ENCODE results near the gene CACNA1B. TPM values are rescaled to one million over a fixed set of nuclear protein-coding genes. Genes with fewer than 3 reads are reported as not detected.

The CACNA1B gene
- total and polyA plus RNA-seq, 2 donors (not counting 1 experiment from before 2014, with no cell fraction given) = 0.15 TPM; not detected in 1

- Mint-ChIP-seq H3K27me3 (peaks cover 33% of the 10 kb centered on the region), H3K9me3 (ENCODE audit: insufficient read depth) (no peaks in the 10 kb centered on the region), H3K4me3 (no peak overlapping the region), H3K4me1 (no peaks in the 10 kb centered on the region), H3K27ac (no peak overlapping the region)
- intact Hi-C loops (cut with micrococcal nuclease) = no loop called here
- 91% methylated on average over 5 of the region's 5 CpGs for WGBS (ENCODE audit: insufficient coverage)
- Histone ChIP-seq H3K27ac (ENCODE audit: low read length in 2 of 2) (no peak overlapping the region), H3K79me2 (ENCODE audit: control insufficient read depth, insufficient read depth, low read length) (no peaks in the 10 kb centered on the region), H3K4me3 (ENCODE audit: control extremely low read depth in 1 of 5, extremely low read depth in 1 of 5, insufficient read depth in 1 of 5, low read depth in 2 of 5, low read length in 4 of 5) (no peak overlapping the region), H2AFZ (ENCODE audit: insufficient read depth, low read depth, low read length, poor library complexity, severe bottlenecking) (no peak overlapping the region), H3K9ac (ENCODE audit: low read length) (no peak overlapping the region), H3K4me2 (replicated peaks; ENCODE audit: low read depth, low read length, poor library complexity, severe bottlenecking) (no peak overlapping the region), H3K9me3 (ENCODE audit: control extremely low read depth in 1 of 3, control insufficient read depth in 2 of 3, insufficient read depth in 1 of 3, low read length in 2 of 3) (peaks cover 0 to 9% (median 0%) of the 10 kb centered on the region in 3 donors), H3K36me3 (replicated peaks in 1 of 2; ENCODE audit: control extremely low read depth in 1 of 2, control insufficient read depth in 1 of 2, extremely low read depth in 1 of 2, insufficient read depth in 2 of 2, low read length in 1 of 2) (no peaks in the 10 kb centered on the region), H3K27me3 (replicated peaks in 1 of 4; ENCODE audit: control extremely low read depth in 1 of 4, control insufficient read depth in 3 of 4, insufficient read depth in 4 of 4, low read length in 3 of 4) (peaks cover 0 to 9% (median 2%) of the 10 kb centered on the region in 4 experiments), H3K4me1 (ENCODE audit: control insufficient read depth in 2 of 2, insufficient read depth in 2 of 2, low read length in 2 of 2) (no peaks in the 10 kb centered on the region), H4K20me1 (ENCODE audit: control insufficient read depth, insufficient read depth, low read length, poor library complexity, severe bottlenecking) (no peaks in the 10 kb centered on the region)
- ChIA-PET CTCF (no interaction called here), POLR2A (no interaction called here)
- DNase-seq (no peak), ATAC-seq (ENCODE audit: low read depth) (no peak)
- TF ChIP-seq EZH2 (IDR thresholded peaks at IDR 0.05; ENCODE audit: borderline replicate concordance, insufficient read depth, low read depth, low read length, poor library complexity, severe bottlenecking) = no peak
Measured at GRCh38 chr9:137905740-137906139, 28.2 kb downstream of the CACNA1B start.

GRCh38 chr9:137907776-137908175, 30.2 kb downstream of the CACNA1B start:
- Mint-ChIP-seq H3K27me3 (peaks cover 33% of the 10 kb centered on the region), H3K9me3 (ENCODE audit: insufficient read depth) (no peaks in the 10 kb centered on the region), H3K4me1 (no peaks in the 10 kb centered on the region), H3K27ac (no peak overlapping the region), H3K4me3 (no peak overlapping the region)
- no peak for DNase-seq
- ATAC-seq (ENCODE audit: low read depth) = no peak
- Histone ChIP-seq H3K27me3 (replicated peaks in 1 of 4; ENCODE audit: control extremely low read depth in 1 of 4, control insufficient read depth in 3 of 4, insufficient read depth in 4 of 4, low read length in 3 of 4) (peaks cover 0 to 7% (median 0%) of the 10 kb centered on the region in 4 experiments), H3K9me3 (ENCODE audit: control extremely low read depth in 1 of 3, control insufficient read depth in 2 of 3, insufficient read depth in 1 of 3, low read length in 2 of 3) (peaks cover 0 to 1% (median 0%) of the 10 kb centered on the region in 3 donors), H3K4me1 (ENCODE audit: control insufficient read depth in 2 of 2, insufficient read depth in 2 of 2, low read length in 2 of 2) (no peaks in the 10 kb centered on the region), H3K36me3 (replicated peaks in 1 of 2; ENCODE audit: control extremely low read depth in 1 of 2, control insufficient read depth in 1 of 2, extremely low read depth in 1 of 2, insufficient read depth in 2 of 2, low read length in 1 of 2) (no peaks in the 10 kb centered on the region), H3K4me2 (replicated peaks; ENCODE audit: low read depth, low read length, poor library complexity, severe bottlenecking) (no peak overlapping the region), H4K20me1 (ENCODE audit: control insufficient read depth, insufficient read depth, low read length, poor library complexity, severe bottlenecking) (no peaks in the 10 kb centered on the region), H3K79me2 (ENCODE audit: control insufficient read depth, insufficient read depth, low read length) (no peaks in the 10 kb centered on the region), H3K27ac (ENCODE audit: low read length in 2 of 2) (no peak overlapping the region), H3K9ac (ENCODE audit: low read length) (no peak overlapping the region), H3K4me3 (ENCODE audit: control extremely low read depth in 1 of 5, extremely low read depth in 1 of 5, insufficient read depth in 1 of 5, low read depth in 2 of 5, low read length in 4 of 5) (no peak overlapping the region), H2AFZ (ENCODE audit: insufficient read depth, low read depth, low read length, poor library complexity, severe bottlenecking) (no peak overlapping the region)
- intact Hi-C loops (cut with micrococcal nuclease) = no loop called here
- CTCF ChIA-PET = no interaction called here
- POLR2A ChIA-PET = no interaction called here
- WGBS (ENCODE audit: insufficient coverage) = 95% methylated on average over 9 of the region's 10 CpGs
- no peak for TF ChIP-seq EZH2 (IDR thresholded peaks at IDR 0.05; ENCODE audit: borderline replicate concordance, insufficient read depth, low read depth, low read length, poor library complexity, severe bottlenecking)
- TF ChIP-seq CTCF (IDR thresholded peaks at IDR 0.05) = no peak
